Stomach (tissue), 9 donors: ENCODE measurements around the gene IGF1R. TPM values are rescaled to one million over a fixed set of nuclear protein-coding genes. Genes with fewer than 3 reads are reported as not detected.

Experiments
- DNase-seq, 2 donors: peaks; one replicate each; pipeline versions ENCODE4 v3.0.0 to v3.0.0-alpha.2; 2013 to 2019
- H3K27ac ChIP-seq, 5 donors: fragments of 200-600 bp in 4 of 5; sonication (generic) in 4 of 5; one replicate each; pipeline ENCODE4 v1.5.1; 2013 to 2019; ENCODE audit warnings: mild to moderate bottlenecking in 1 of 5, moderate library complexity in 1 of 5
- H3K27me3 ChIP-seq, 3 donors: fragments of 200-600 bp; sonication (generic); one replicate each; pipeline ENCODE4 v1.5.1; 2017 to 2019; ENCODE audit warnings: mixed run types in 1 of 3
- H3K36me3 ChIP-seq, 4 donors: fragments of 200-600 bp; sonication (generic); 1 replicate in 3 of 4; 2 replicates in 1 of 4; pipeline ENCODE4 v1.5.1; 2016 to 2019
- H3K4me1 ChIP-seq, 4 donors: fragments of 200-600 bp; sonication (generic); one replicate each; pipeline ENCODE4 v1.5.1; 2016 to 2019
- H3K4me3 ChIP-seq, 4 donors: fragments of 200-600 bp; sonication (generic) in 3 of 4; one replicate each; pipeline ENCODE4 v1.5.1; 2016 to 2019; ENCODE audit warnings: mild to moderate bottlenecking in 1 of 4
- H3K9me3 ChIP-seq, 4 donors: fragments of 200-600 bp; sonication (generic); one replicate each; pipeline ENCODE4 v1.5.1; 2016 to 2019
- CTCF ChIP-seq, 7 experiments: fragments of 450-650 bp in 4 of 7; fragments of 200-600 bp in 3 of 7; sonication (generic) in 3 of 7; IDR thresholded peaks; one replicate each; pipeline ENCODE4 v1.5.1; 2016 to 2019; ENCODE audit warnings: antibody characterized with exemption in 7 of 7, control low read depth in 2 of 7, mild to moderate bottlenecking in 1 of 7
- EP300 ChIP-seq: sonication (generic); formaldehyde crosslinking; IDR thresholded peaks from one replicate; pipeline ENCODE4 v1.6.1; 2017; ENCODE audit warnings: antibody characterized with exemption
- POLR2A ChIP-seq, 4 donors: fragments of 450-650 bp; IDR thresholded peaks; one replicate each; pipeline ENCODE4 v1.6.1; 2016; ENCODE audit warnings: antibody characterized with exemption in 4 of 4, control low read depth in 2 of 4, mild to moderate bottlenecking in 1 of 4, moderate library complexity in 1 of 4
- POLR2AphosphoS5 ChIP-seq, 3 donors: sonication (generic); formaldehyde crosslinking; IDR thresholded peaks; one replicate each; pipeline ENCODE4 v1.6.1; 2016; ENCODE audit warnings: antibody characterized with exemption in 3 of 3
- whole genome bisulfite sequencing, 5 donors: extraction: QIAGEN DNeasy Blood & Tissue Kit in 3 of 5; methylation state at CpG; one replicate each; pipeline versions ENCODE4 v1.1.5 to v1.1.7; 2013 to 2018; 5-methylcytosine and 5-hydroxymethylcytosine counted together
- intact Hi-C: fragments of 100-400 bp; cut with DNase I; formaldehyde crosslinking; loops from one replicate; pipeline ENCODE4 v1.15.1; 2023; ENCODE audit warnings: low total_unique reads
- polyA plus RNA-seq, 3 donors: library from polyadenylated mRNA; stranded (reverse); fragments of 200-250 nt; gene quantifications; one replicate each; pipeline ENCODE4 v1.2.3, GENCODE V29; 2013
- total RNA-seq, 5 donors: library from RNA; depleted of rRNA; stranded (reverse); fragments of >200 nt; gene quantifications; one replicate each; pipeline versions ENCODE4 v1.1.0 to v1.2.3, GENCODE V29; 2014 to 2016
- donor health status: healthy with polysubstance abuse.
- donor health status: Bipolar disorder and iron deficiency.
- donor health status: healthy.

The IGF1R gene
- total and polyA plus RNA-seq, 8 donors, result 2.3 to 131 (median 42.8) TPM

- Histone ChIP-seq H3K27ac (no peak overlapping the region), H3K9me3 (no peaks in the 10 kb centered on the region), H3K4me3 (no peak overlapping the region), H3K4me1 (peaks cover 23 to 65% (median 46%) of the 10 kb centered on the region in 4 donors), H3K36me3 (peaks cover 0 to 10% (median 9%) of the 10 kb centered on the region in 4 donors), H3K27me3 (no peaks in the 10 kb centered on the region)
- 37 to 50% (median 39%) methylated on average over 6 of the region's 6 CpGs for WGBS, 5 donors
- DNase-seq, result no peak
- TF ChIP-seq CTCF (IDR thresholded peaks at IDR 0.05) (no peak), POLR2AphosphoS5 (IDR thresholded peaks at IDR 0.05) (no peak), POLR2A (IDR thresholded peaks at IDR 0.05) (no peak), EP300 (no peak)
- intact Hi-C loops, result no loop called here
Observed at GRCh38 chr15:98703126-98703685, 54.9 kb downstream of the IGF1R start.

GRCh38 chr15:98705070-98705469 lies 56.7 kb downstream of the IGF1R start:
- H3K4me3 ChIP-seq, result no peak overlapping the region
- DNase-seq, result no peak
- 87 to 95% (median 91%) methylated on average over 4 of the region's 4 CpGs for WGBS, 5 donors
- no peaks in the 10 kb centered on the region for H3K9me3 ChIP-seq
- H3K36me3 ChIP-seq, result peaks cover 0 to 12% (median 11%) of the 10 kb centered on the region in 4 donors
- no peak overlapping the region for H3K27ac ChIP-seq
- no peak for TF ChIP-seq CTCF (IDR thresholded peaks at IDR 0.05)
- TF ChIP-seq POLR2A (IDR thresholded peaks at IDR 0.05), result no peak
- no peak for TF ChIP-seq EP300
- no peak for TF ChIP-seq POLR2AphosphoS5 (IDR thresholded peaks at IDR 0.05)
- H3K4me1 ChIP-seq, result peaks cover 9 to 66% (median 43%) of the 10 kb centered on the region in 4 donors
- intact Hi-C loops, result no loop called here
- no peaks in the 10 kb centered on the region for H3K27me3 ChIP-seq

GRCh38 chr15:98706387-98706786 lies 58.0 kb downstream of the IGF1R start:
- no peak for DNase-seq
- Histone ChIP-seq H3K4me3 (no peak overlapping the region), H3K4me1 (peaks cover 9 to 63% (median 37%) of the 10 kb centered on the region in 4 donors), H3K27me3 (no peaks in the 10 kb centered on the region), H3K9me3 (peaks cover 0 to 3% (median under 1%) of the 10 kb centered on the region in 4 donors), H3K36me3 (peaks cover 0 to 19% (median 15%) of the 10 kb centered on the region in 4 donors), H3K27ac (no peak overlapping the region)
- intact Hi-C loops, result no loop called here
- TF ChIP-seq CTCF (IDR thresholded peaks at IDR 0.05), result no peak
- no peak for TF ChIP-seq EP300
- no peak for TF ChIP-seq POLR2AphosphoS5 (IDR thresholded peaks at IDR 0.05)
- TF ChIP-seq POLR2A (IDR thresholded peaks at IDR 0.05), result no peak
- 69 to 88% (median 73%) methylated on average over 1 of the region's 1 CpG for WGBS, 5 donors

- intact Hi-C loops, result no loop called here
- Histone ChIP-seq H3K4me1 (peaks cover 9 to 57% (median 35%) of the 10 kb centered on the region in 4 donors), H3K27ac (no peak overlapping the region), H3K9me3 (peaks cover 0 to 9% (median 3%) of the 10 kb centered on the region in 4 donors), H3K36me3 (peaks cover 0 to 23% (median 17%) of the 10 kb centered on the region in 4 donors), H3K4me3 (no peak overlapping the region), H3K27me3 (no peaks in the 10 kb centered on the region)
- TF ChIP-seq EP300 (no peak), POLR2A (IDR thresholded peaks at IDR 0.05) (no peak), CTCF (IDR thresholded peaks at IDR 0.05) (no peak), POLR2AphosphoS5 (IDR thresholded peaks at IDR 0.05) (no peak)
- 84 to 94% (median 89%) methylated on average over 13 of the region's 13 CpGs for WGBS, 5 donors
- no peak for DNase-seq
Observed at GRCh38 chr15:98706986-98707385, 58.6 kb downstream of the IGF1R start.
